Activated T-cell treated with anti-CD3 and anti-CD28 coated beads, Interleukin-2, amount 50 U/mL, for 1 hour (primary cell): ENCODE results near the gene DNAJC15.

Experiments used
- DNase-seq: peaks from one replicate; pipeline ENCODE4 v3.0.0-alpha.2; 2020

Gene DNAJC15

GRCh38 chr13:43129511-43130110 lies 106.2 kb downstream of the DNAJC15 start:
- no peak for DNase-seq

DNA sequence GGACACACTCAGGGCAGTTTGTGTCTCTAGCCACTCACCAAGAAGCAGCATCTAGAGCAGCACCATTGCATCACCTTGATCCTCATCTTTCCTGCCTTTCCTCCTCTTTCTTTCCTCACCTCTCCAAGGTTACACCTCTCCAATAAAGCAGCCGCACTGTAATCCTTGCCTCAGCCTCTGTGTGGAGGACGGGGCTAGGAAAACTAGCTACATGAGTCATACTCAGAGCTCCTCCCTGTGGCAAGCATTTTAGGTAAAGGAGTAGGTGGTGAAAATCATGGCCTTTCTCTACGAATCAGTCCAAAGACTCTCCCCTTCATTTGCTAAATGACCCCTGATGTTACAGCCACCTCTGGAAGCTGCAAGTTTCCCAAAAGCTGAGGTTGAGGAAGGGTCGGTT lies 108.9 kb downstream of the DNAJC15 start:
- no peak for DNase-seq

- DNase-seq, result no peak
Measured at GRCh38 chr13:43132911-43133310, 109.5 kb downstream of the DNAJC15 start.

- DNase-seq, result no peak
Measured at GRCh38 chr13:43133792-43134191, 110.4 kb downstream of the DNAJC15 start.

GRCh38 chr13:43134868-43135267 lies 111.5 kb downstream of the DNAJC15 start:
- DNase-seq, result no peak

DNA sequence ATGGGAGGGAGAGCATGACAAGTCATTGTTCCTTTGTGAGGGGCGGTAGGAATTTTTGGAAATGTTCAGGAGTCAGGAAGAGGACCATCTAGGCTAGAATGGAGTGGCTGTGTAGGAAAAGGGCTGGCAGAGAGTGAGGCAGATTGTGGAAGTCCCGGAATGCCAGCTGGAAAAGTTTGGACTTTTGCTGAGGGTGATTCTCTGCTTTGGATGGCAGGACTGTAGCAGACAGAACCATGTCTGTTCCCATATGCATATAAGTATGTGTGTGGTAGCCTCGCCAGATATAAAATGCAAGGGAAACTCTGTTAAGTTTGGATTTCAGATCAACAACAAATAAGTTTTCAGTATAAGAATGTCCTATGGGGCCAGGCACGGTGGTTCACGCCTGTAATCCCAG lies 112.1 kb downstream of the DNAJC15 start:
- no peak for DNase-seq

DNA sequence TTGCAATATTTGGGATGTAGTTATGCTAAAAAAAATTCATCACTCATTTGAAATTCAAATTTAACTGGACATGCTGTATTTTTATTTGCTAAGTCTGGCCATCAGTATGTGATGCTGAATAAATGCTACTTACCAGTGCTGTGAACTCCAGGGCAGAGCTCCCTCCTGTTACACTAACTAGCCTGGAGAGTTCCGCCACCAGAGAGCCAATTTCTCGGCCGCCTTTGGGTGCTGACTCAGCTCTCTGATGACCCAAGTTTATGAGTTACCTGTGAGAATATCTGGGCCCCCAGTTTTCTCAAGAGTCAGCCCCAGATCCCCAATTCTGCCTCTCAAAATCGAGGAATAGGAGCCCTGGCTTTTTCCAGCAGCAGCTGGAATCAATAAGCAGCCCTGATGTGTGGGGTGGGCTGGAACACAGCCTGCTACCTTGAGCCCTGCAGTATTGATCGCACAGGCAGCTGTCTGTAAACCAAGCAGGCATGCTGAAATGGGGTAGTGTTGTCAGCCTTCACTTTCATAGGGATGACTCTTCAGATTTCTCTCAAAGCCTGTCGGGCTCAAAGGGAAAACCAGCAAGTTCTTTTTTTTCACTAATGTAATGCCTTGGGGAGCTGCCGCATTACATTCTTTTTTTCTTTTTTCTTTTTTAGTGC lies 113.7 kb downstream of the DNAJC15 start:
- no peak for DNase-seq

GRCh38 chr13:43139211-43139610 lies 115.8 kb downstream of the DNAJC15 start:
- DNase-seq, result no peak

DNA sequence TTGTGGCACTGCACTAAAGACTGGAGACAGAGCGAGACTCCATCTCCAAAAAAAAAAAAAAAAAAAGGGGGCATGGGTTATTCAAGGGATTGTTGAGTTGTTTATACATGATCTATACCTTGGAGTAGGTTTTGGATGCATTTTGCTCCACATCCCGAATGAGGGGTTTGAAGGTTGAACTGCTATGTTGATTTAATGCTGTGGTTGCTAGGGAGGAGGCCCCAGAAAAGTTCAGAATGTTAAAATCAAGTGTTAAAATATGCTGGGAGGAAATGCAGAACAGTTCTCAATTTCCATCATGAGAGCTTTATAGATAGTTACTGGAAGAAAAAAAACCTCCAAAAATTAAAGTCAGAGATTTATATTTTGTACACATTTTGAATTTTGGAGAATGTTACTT lies 116.5 kb downstream of the DNAJC15 start:
- no peak for DNase-seq

DNA sequence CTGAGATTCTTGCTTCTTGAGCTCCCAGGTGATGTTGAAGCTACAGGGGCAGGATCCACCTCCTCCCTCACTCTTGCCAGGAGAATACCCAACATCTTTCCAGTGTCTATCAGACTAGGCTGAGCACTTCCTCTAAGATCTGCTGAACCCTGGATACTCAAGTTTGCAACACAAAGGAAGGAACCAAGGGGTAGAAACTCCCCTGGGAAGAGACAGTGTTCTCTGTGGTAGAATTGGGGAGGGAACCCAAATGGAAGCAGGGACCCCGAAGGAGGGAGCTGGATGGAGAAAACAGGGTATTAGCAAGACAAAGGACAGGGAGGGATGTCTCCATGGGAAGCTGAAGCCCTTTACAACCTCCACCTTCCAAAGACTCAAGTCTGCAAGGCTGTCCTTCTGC lies 117.6 kb downstream of the DNAJC15 start:
- DNase-seq, result no peak

- DNase-seq, result no peak
Measured at GRCh38 chr13:43141685-43142084, 118.3 kb downstream of the DNAJC15 start.

GRCh38 chr13:43143591-43143990 lies 120.2 kb downstream of the DNAJC15 start:
- DNase-seq, result no peak

GRCh38 chr13:43145534-43146196 lies 122.3 kb downstream of the DNAJC15 start:
- DNase-seq, result no peak

DNA sequence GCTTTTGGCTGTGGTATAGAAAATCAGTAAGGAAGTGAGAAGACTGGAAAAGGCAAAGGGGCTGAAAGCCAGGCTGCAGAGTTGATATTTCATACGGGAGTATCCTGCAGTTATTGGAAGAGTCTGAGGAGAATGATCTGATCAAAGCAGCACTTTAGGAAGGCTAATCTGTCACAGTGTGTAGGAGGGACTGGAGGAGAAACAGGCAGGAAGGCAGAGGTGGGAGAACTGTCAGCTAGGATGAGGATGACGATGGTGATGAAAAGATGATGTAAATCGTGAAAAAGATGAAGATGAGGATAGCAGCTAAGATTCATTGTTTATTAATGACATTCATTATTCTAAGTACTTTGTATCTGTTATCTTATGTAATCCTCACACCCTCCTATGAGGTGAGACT lies 123.0 kb downstream of the DNAJC15 start:
- no peak for DNase-seq

GRCh38 chr13:43150369-43151207 lies 127.2 kb downstream of the DNAJC15 start:
- DNase-seq, result no peak

DNA sequence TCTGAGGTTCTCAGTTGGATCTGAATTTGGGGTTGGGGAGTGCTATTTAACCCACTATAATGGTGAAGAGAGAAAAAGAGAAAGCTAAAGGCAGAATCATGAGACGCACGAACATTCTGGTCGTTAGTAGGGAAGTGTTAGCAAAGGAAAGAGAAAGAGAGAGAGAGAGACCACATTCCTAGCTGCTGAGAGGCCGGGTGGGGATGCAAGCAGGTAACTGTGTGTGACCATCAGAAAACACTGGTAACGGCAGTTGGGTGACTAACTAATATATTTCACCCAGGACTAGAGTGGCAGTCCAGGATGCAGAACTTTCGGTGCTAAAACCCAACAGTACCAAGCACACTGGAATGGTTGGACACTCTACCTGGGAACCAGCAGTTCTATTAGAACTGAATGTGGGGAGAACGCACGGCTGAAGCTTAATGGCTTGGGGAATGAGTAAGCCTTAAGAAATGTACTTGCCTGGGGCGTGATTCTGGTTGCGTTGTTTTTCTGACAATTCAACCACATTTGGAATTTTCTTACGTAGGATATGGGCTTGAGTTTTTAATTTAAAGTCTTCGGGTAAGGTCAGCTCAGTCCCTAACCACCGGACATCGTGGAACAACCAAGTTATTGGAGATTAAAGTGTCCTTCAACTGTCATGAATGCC lies 130.2 kb downstream of the DNAJC15 start:
- DNase-seq, result no peak

GRCh38 chr13:43154156-43154651 lies 130.8 kb downstream of the DNAJC15 start:
- DNase-seq, result no peak

DNA sequence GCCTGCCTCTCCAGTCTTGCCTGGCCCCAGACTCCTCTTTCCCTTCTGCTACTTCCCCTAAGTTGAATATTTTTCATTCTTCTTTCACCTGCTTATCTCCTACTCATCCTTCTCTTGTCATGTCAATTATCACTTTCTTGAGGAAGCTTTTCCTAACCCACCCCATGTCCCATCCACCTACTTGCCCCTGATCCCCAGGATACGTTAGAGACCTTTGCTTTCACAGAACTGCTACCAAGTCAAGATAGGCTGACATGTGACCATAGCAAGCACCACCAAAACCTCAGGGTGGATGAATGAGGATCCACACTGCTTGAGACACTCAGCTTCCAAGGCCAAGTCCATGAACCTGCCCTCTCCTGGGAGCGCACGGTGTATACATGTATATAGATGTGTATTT lies 131.5 kb downstream of the DNAJC15 start:
- DNase-seq, result no peak

DNA sequence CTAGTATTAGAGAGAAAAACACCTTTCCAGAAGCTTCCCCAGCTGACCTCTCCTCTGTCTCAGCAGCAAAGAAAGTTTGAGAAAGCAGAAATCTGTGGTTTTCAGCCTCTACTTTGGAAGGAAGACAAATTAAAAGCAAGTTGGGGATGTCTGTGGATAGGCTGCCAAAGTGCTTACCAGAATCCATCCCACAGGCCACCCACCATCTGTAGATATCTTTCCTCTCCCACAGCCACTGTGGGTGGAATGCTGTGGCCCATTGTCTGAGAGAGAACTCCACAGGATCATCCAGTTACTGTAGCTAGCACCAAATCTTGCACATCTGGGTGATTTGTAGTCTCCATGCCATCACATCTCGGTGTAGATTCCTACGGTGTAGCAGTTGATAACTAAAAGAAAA lies 133.5 kb downstream of the DNAJC15 start:
- no peak for DNase-seq

DNA sequence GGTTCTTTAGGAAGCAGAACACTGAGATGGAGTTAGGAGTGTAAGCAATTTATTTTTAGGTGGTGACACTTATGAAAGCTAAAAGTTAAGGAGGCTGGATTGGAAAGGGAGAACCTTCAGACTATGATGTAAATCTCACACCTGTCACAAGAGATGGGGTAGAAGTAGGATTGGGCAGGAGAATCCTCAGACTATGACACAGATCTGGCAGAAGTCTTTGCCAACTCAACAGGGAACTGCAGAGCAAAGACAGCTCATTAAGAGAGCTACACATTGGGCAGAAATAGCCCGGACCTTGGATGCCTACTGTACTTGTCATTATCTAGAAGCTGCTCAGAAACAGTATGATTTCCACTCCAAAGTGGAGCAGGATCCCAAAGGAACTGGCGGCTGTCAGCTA lies 134.4 kb downstream of the DNAJC15 start:
- DNase-seq, result no peak

GRCh38 chr13:43158516-43158915 lies 135.1 kb downstream of the DNAJC15 start:
- no peak for DNase-seq

DNA sequence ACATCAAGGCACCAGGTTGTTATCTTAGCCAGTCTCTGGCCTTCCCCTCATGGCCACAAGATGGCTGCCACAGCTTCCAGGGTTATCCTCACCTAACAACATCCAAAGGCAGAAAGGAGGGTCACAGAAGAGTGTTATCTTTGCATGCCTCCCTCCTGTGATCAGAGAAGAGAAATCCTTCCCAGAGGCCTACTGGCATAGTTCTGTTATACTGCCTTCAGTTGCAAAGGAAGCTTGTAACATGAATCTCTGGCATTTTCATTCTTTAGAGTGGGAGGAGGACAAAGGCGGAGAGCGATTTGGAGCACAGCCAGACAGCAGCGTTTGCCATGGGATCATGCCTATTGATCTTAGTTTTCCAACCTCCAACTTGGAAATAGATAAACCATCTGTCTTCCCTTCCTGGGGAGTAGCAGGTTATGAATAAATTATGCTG lies 135.7 kb downstream of the DNAJC15 start:
- DNase-seq, result no peak
